BLaER1 treated with 17β-estradiol and CSF1 and Interleukin-3, amounts not matched to agents 10 nM and 100 nM (cell line): ENCODE data around the gene OR2B2.
A peak's percentile ranks its signal among the peaks of the same experiment; 100 is the strongest.
"Not testable (repeated sequence)": the region's sequence is repeated elsewhere in the genome, so short reads cannot be mapped to it uniquely, and the experiment has no call there.

ENCODE experiments used
- H3K27ac ChIP-seq, 11 experiments: shearing (Covaris generic); formaldehyde crosslinking; 2 replicates each; pipeline ENCODE4 v1.8.1; 2022
- H3K27me3 ChIP-seq, 11 experiments: shearing (Covaris generic); formaldehyde crosslinking; 2 replicates each; pipeline ENCODE4 v1.8.1; 2022
- H3K36me3 ChIP-seq, 11 experiments: shearing (Covaris generic); formaldehyde crosslinking; 2 replicates each; pipeline ENCODE4 v1.8.1; 2022
- H3K4me1 ChIP-seq, 10 experiments: shearing (Covaris generic); formaldehyde crosslinking; 2 replicates each; pipeline ENCODE4 v1.8.1; 2022
- H3K4me2 ChIP-seq, 11 experiments: shearing (Covaris generic); formaldehyde crosslinking; 2 replicates each; pipeline ENCODE4 v1.8.1; 2022
- H3K4me3 ChIP-seq, 10 experiments: shearing (Covaris generic); formaldehyde crosslinking; 2 replicates each; pipeline ENCODE4 v1.8.1; 2022
- H3K9ac ChIP-seq, 11 experiments: shearing (Covaris generic); formaldehyde crosslinking; 2 replicates each; pipeline ENCODE4 v1.8.1; 2022
- H3K9me3 ChIP-seq, 11 experiments: shearing (Covaris generic); formaldehyde crosslinking; replicated peaks in 1 of 11; 2 replicates each; pipeline ENCODE4 v1.8.1; 2022
- H4K20me1 ChIP-seq, 11 experiments: shearing (Covaris generic); formaldehyde crosslinking; 2 replicates each; pipeline ENCODE4 v1.8.1; 2022
- Cebpa-rat ChIP-seq, 11 experiments: shearing (Covaris generic); IDR thresholded peaks; 2 replicates each; pipeline ENCODE4 v1.8.1; 2022

The OR2B2 gene

GRCh38 chr6:27924179-27924578 lies 12.0 kb upstream of the OR2B2 start:
- H3K27ac ChIP-seq, result no peak overlapping the region
- no peaks in the 10 kb centered on the region for H3K27me3 ChIP-seq
- no peak for TF ChIP-seq Cebpa-rat (IDR thresholded peaks at IDR 0.05)
- H3K36me3 ChIP-seq, result no peaks in the 10 kb centered on the region; a peak in 1 of 22 replicates
- H3K9ac ChIP-seq, result no peak overlapping the region
- H4K20me1 ChIP-seq, result no peaks in the 10 kb centered on the region
- H3K4me2 ChIP-seq, result no peak overlapping the region; a peak in 1 of 22 replicates
- no peaks in the 10 kb centered on the region for H3K4me1 ChIP-seq
- no peak overlapping the region for H3K4me3 ChIP-seq
- H3K9me3 ChIP-seq, result peaks cover 6 to 14% (median 8%) of the 10 kb centered on the region in 11 experiments; a peak in 15 of 22 replicates

- H3K36me3 ChIP-seq, result no peaks in the 10 kb centered on the region
- no peaks in the 10 kb centered on the region for H4K20me1 ChIP-seq
- 0 out of 22 replicates have a peak, but pooled peaks cover 0 to 2% (median 0%) of the 10 kb centered on the region in 11 experiments for H3K9me3 ChIP-seq
- no peak for TF ChIP-seq Cebpa-rat (IDR thresholded peaks at IDR 0.05)
- H3K27me3 ChIP-seq, result no peaks in the 10 kb centered on the region
- H3K27ac ChIP-seq, result no peak overlapping the region
- no peaks in the 10 kb centered on the region for H3K4me1 ChIP-seq
- no peak overlapping the region for H3K4me3 ChIP-seq
- H3K4me2 ChIP-seq, result no peak overlapping the region
- H3K9ac ChIP-seq, result no peak overlapping the region
Observed at GRCh38 chr6:27922949-27923348, 10.8 kb upstream of the OR2B2 start.

DNA sequence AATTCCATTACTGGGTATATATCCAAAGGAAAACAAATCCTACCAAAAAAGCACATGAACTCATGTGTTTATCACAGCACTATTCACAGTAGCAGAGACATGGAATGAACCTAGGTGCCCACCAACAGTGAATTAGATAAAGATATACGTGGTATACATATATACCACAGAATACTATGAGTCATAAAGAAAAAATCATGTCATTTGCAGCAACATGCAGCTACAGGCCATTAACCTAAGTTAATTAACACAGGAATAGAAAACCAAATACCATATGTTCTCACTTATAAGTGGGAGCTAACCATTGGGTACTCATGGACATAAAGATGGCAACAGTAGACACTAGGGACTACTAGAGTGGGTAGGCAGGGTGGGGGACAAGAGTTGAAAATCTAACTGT lies 4.2 kb downstream of the OR2B2 start:
- Histone ChIP-seq H3K4me2 (no peak overlapping the region), H4K20me1 (no peaks in the 10 kb centered on the region), H3K9ac (no peak overlapping the region)

DNA sequence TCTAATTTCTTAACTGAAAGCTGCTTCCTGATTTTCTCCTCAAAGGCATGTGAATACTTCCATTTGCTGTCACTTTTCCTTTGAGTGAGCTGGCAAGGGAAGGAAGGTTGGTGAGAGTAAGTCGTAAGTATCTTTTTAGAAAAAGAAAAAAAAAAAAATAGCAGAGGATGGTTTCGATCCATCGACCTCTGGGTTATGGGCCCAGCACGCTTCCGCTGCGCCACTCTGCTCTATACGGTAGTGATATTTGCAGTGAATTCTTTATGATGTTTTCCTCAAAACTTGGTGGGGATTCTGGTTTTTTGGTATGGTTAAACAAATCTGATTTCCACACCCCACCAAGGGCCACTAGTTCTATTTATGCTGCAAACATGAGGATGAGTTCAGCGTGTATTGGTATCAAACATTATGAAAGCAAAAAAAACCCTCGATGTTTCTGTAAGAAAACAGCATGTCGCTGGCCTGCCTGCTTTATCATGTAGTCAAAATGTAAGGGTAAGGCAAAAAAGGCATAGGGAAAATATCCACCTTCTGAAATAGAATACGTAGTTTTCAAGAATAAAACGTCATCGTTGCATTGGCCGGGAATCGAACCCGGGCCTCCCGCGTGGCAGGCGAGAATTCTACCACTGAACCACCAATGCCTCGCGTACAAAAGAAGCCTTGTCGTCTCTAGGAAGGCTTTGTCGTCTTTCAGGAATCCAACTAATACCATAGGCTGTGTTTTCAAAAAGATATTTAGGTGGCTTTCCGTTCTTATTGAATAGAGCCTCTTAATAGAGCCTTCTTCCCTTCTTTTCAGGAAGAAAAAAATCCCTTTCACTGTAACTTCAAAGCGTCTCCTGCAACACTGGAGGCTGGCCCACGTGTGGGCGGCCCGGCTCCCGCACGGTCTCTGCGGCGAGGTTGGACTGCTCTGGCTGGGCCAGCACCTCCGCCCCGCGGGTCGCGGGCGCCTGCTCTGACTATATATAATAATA lies 9.6 kb downstream of the OR2B2 start:
- Histone ChIP-seq H3K9ac (peak overlapping the region; percentile 70 to 85 (median 79)), H3K27ac (peak overlapping the region; percentile 57 to 81 (median 75); a peak in 21 of 22 replicates), H3K4me3 (peak overlapping the region; percentile 63 to 78 (median 70)), H3K4me1 (peaks cover 0 to 5% (median 3%) of the 10 kb centered on the region in 10 experiments; a peak in 2 of 20 replicates), H4K20me1 (no peaks in the 10 kb centered on the region), H3K9me3 (0 out of 22 replicates have a peak, but pooled peaks cover 0 to 6% (median 0%) of the 10 kb centered on the region in 11 experiments), H3K27me3 (no peaks in the 10 kb centered on the region), H3K4me2 (peak overlapping the region; percentile 41 to 93 (median 73)), H3K36me3 (no peaks in the 10 kb centered on the region)
- no peak for TF ChIP-seq Cebpa-rat (IDR thresholded peaks at IDR 0.05)

More for the DNA sequence above, 4.2 kb downstream of the OR2B2 start:
- Histone ChIP-seq H3K4me3 (no peak overlapping the region), H3K9me3 (0 out of 22 replicates have a peak, but pooled peaks cover 0 to 6% (median 0%) of the 10 kb centered on the region in 11 experiments), H3K27ac (no peak overlapping the region), H3K4me1 (peaks cover 0 to 5% (median 0%) of the 10 kb centered on the region in 10 experiments; a peak in 1 of 20 replicates), H3K27me3 (no peaks in the 10 kb centered on the region), H3K36me3 (no peaks in the 10 kb centered on the region)
- no peak for TF ChIP-seq Cebpa-rat (IDR thresholded peaks at IDR 0.05)

DNA sequence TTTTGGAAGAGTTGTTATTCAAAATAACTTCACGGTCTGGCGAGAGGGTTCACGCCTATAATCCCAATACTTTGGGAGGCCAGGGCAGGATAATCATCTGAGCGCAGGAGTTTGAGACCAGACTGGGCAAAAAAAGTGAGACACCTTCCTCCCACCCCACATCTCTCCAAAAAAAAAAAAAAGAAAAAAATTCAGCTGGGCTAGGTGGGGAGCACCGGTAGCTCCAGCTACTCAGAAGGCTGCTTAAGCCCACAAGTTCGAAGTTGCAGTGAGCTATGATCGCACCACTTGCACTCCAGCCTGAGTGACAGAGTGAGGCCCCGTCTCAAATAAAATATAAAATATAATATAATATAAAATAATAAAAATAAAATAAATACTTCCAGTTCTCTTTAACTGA lies 10.4 kb downstream of the OR2B2 start:
- no peaks in the 10 kb centered on the region for H4K20me1 ChIP-seq
- peak overlapping the region in 3 of 11 experiments; percentile 65 to 81 (median 75); a peak in 4 of 22 replicates for H3K27ac ChIP-seq
- H3K9me3 ChIP-seq, result 0 out of 22 replicates have a peak, but pooled peaks cover 0 to 4% (median 0%) of the 10 kb centered on the region in 11 experiments
- peak overlapping the region in 10 of 11 experiments; percentile 41 to 93 (median 73); a peak in 14 of 22 replicates for H3K4me2 ChIP-seq
- peaks cover 4 to 11% (median 6%) of the 10 kb centered on the region in 10 experiments; a peak in 14 of 20 replicates for H3K4me1 ChIP-seq
- no peak for TF ChIP-seq Cebpa-rat (IDR thresholded peaks at IDR 0.05)
- peak overlapping the region in 6 of 11 experiments; percentile 70 to 79 (median 76); a peak in 7 of 22 replicates for H3K9ac ChIP-seq
- H3K27me3 ChIP-seq, result no peaks in the 10 kb centered on the region
- H3K36me3 ChIP-seq, result no peaks in the 10 kb centered on the region
- H3K4me3 ChIP-seq, result peak overlapping the region in 8 of 10 experiments; percentile 63 to 78 (median 71); a peak in 9 of 20 replicates

GRCh38 chr6:27900197-27900596 lies 12.0 kb downstream of the OR2B2 start:
- H3K27ac ChIP-seq, H3K4me2 ChIP-seq, H3K4me3 ChIP-seq, H3K36me3 ChIP-seq, H3K9me3 ChIP-seq, H4K20me1 ChIP-seq, H3K9ac ChIP-seq, H3K27me3 ChIP-seq: not testable (repeated sequence)
- peaks cover 15 to 23% (median 18%) of the 10 kb centered on the region in 10 experiments for H3K4me1 ChIP-seq

DNA sequence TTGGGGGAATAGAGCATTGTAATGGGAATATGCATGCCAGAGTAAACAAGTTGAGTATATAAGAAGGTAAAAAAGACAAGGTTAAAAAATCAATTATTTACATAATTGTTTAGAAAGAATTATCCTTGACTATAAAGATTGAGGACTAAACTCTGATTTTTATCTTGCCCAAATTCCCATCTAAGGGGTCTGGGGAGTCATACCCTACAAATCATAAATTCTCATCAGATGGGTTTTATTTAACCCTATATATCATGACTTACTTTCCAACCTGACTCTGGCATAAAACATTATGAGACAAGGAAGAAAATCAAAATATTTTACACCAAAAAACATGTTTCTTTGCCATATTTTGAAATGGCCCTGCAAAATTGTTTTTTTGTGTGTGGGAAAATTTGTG lies 12.7 kb downstream of the OR2B2 start:
- no peak overlapping the region for H3K4me2 ChIP-seq
- H3K36me3 ChIP-seq, result no peaks in the 10 kb centered on the region
- H3K27ac ChIP-seq, result no peak overlapping the region
- no peaks in the 10 kb centered on the region for H4K20me1 ChIP-seq
- no peaks in the 10 kb centered on the region for H3K27me3 ChIP-seq
- H3K4me3 ChIP-seq, result no peak overlapping the region
- no peaks in the 10 kb centered on the region for H3K9me3 ChIP-seq
- TF ChIP-seq Cebpa-rat (IDR thresholded peaks at IDR 0.05), result no peak
- H3K9ac ChIP-seq, result no peak overlapping the region
- H3K4me1 ChIP-seq, result peaks cover 15 to 23% (median 18%) of the 10 kb centered on the region in 10 experiments

DNA sequence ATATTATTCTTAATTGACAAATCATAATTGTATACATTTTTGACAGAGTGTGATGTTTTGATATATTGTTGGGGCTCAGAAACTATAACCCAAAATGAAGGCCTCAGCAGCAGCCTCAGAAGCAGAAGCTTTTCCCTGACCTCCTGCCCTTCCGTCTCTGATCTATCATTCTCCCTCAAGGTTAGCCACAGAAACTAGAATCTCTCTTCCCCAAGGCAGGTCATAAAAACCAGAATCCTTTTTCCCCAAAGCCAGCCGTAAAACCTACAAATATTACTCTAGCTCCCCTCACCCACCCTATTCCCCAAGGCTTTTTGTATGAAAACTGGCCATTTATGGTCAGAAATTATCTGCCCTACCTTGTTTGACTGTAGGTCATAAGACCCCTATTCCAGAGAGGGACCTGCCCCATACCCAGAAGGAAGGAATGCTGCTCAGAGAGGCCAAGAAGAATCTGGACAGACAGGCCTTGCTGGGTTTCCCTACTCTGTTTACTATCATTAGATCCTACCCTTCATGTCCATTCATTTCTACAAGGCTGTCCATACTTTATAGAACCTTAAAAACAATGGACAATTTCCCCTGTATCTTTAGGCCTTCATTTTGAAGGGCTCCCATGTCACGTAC lies 14.5 kb downstream of the OR2B2 start:
- 0 out of 22 replicates have a peak overlapping the region, but pooled peaks of 1 of the 11 experiments have one; percentile 74 for H3K4me2 ChIP-seq
- H3K4me1 ChIP-seq, result peaks cover 10 to 23% (median 17%) of the 10 kb centered on the region in 10 experiments
- TF ChIP-seq Cebpa-rat (IDR thresholded peaks at IDR 0.05), result no peak
- no peaks in the 10 kb centered on the region for H3K9me3 ChIP-seq
- no peaks in the 10 kb centered on the region for H3K27me3 ChIP-seq
- no peak overlapping the region for H3K4me3 ChIP-seq
- peak overlapping the region in 1 of 11 experiments; percentile 30; a peak in 2 of 22 replicates for H3K27ac ChIP-seq
- H3K36me3 ChIP-seq, result no peaks in the 10 kb centered on the region
- H4K20me1 ChIP-seq, result peaks cover 0 to 9% (median 0%) of the 10 kb centered on the region in 11 experiments; a peak in 4 of 22 replicates
- H3K9ac ChIP-seq, result peak overlapping the region in 3 of 11 experiments; percentile 9 to 22 (median 11); a peak in 2 of 22 replicates
